ENCODE measurements around the gene OR13A1.

DNA sequence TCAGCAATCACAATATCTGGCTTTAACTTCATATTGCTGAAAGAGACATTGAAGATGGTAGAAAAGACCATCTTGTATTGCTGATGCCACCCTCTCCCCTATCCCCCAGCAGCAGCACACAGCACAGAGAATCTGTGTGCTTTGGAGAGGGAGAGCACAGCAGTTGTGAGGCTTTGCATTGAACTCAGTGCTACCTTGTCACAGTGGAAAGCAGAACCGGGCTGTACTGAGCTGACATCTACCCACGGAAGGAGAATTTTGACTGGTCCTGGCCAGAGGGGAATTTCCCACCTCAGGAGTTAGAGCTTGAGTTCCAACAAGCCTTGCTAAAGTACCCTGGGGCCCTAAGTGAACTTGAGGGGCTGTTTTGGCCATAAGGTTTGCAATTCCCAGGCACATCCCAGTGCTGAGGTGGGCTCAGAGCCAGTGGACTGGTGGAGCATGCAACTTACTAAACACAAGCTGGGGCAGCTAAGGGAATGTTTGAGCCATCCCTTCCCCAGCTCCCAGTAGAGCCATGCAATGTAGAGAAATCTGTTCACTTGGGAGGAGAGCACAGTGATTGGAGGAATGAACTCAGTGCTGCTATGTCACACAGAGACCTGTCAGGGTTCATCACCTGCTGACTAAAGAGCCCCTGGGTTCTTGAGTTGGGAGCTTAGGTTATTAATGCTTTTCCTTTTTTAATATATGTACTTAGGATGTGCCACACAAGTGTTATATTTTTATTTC is 62.1 kb downstream of the OR13A1 start:
- TF ChIP-seq SMAD4 (CRISPR knock-in tag; IDR thresholded peaks at IDR 0.05) (no peak), NFYB (CRISPR knock-in tag; conservative IDR thresholded peaks at IDR 0.05; ENCODE audit: low read depth) (no peak), TEAD4 (CRISPR knock-in tag; IDR thresholded peaks at IDR 0.05) (no peak), TP53 (CRISPR knock-in tag; IDR thresholded peaks at IDR 0.05) (no peak)
- TF ChIP-seq, protein P1, sequence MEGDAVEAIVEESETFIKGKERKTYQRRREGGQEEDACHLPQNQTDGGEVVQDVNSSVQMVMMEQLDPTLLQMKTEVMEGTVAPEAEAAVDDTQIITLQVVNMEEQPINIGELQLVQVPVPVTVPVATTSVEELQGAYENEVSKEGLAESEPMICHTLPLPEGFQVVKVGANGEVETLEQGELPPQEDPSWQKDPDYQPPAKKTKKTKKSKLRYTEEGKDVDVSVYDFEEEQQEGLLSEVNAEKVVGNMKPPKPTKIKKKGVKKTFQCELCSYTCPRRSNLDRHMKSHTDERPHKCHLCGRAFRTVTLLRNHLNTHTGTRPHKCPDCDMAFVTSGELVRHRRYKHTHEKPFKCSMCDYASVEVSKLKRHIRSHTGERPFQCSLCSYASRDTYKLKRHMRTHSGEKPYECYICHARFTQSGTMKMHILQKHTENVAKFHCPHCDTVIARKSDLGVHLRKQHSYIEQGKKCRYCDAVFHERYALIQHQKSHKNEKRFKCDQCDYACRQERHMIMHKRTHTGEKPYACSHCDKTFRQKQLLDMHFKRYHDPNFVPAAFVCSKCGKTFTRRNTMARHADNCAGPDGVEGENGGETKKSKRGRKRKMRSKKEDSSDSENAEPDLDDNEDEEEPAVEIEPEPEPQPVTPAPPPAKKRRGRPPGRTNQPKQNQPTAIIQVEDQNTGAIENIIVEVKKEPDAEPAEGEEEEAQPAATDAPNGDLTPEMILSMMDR (IDR thresholded peaks at IDR 0.05) = no peak
